Calu3 (cell line): ENCODE results near the gene DIS3L2. TPM values are rescaled to one million over a fixed set of nuclear protein-coding genes. Genes with fewer than 3 reads are reported as not detected.
A peak's percentile ranks its signal among the peaks of the same experiment; 100 is the strongest.
"Not testable (repeated sequence)": the region's sequence is repeated elsewhere in the genome, so short reads cannot be mapped to it uniquely, and the experiment has no call there.

Experiments used
- BruUV-seq: library from RNA; stranded (reverse); fragments of 400-500 nt; replicated peaks from 2 replicates; lab custom pipeline; 2021; lab: Mats Ljungman, UMichigan
- CTCF ChIA-PET: fragments of 300-600 bp; sonication (Branson Sonifier 250); formaldehyde crosslinking; loops from one replicate; lab custom pipeline; 2022; ENCODE audit warnings: antibody characterized with exemption; lab: Charles Lee
- DNase-seq: peaks from one replicate; pipeline ENCODE4 v3.0.0; 2022
- H3K27ac Mint-ChIP-seq: one replicate; pipeline ENCODE4 v1.8.0; 2022; ENCODE audit warnings: mixed read lengths; ENCODE audit not compliant: unreplicated experiment
- H3K27me3 Mint-ChIP-seq: one replicate; pipeline ENCODE4 v1.8.0; 2022; ENCODE audit warnings: mixed read lengths; ENCODE audit not compliant: unreplicated experiment
- H3K36me3 Mint-ChIP-seq: one replicate; pipeline ENCODE4 v1.8.0; 2022; ENCODE audit warnings: mild to moderate bottlenecking, moderate library complexity, mixed read lengths; ENCODE audit not compliant: insufficient read depth, unreplicated experiment
- H3K4me1 Mint-ChIP-seq: one replicate; pipeline ENCODE4 v1.8.0; 2022; ENCODE audit warnings: mild to moderate bottlenecking, low read depth, mixed read lengths; ENCODE audit not compliant: unreplicated experiment
- H3K4me3 Mint-ChIP-seq: one replicate; pipeline ENCODE4 v1.8.0; 2022; ENCODE audit warnings: mild to moderate bottlenecking, low read depth, moderate library complexity, mixed read lengths; ENCODE audit not compliant: unreplicated experiment
- H3K9me3 Mint-ChIP-seq: one replicate; pipeline ENCODE4 v1.8.0; 2022; ENCODE audit warnings: low read depth, mixed read lengths; ENCODE audit not compliant: unreplicated experiment
- CTCF ChIP-seq: fragments of 200-600 bp; IDR thresholded peaks from one replicate; pipeline ENCODE4 v1.8.0; 2022; ENCODE audit warnings: antibody characterized with exemption; ENCODE audit not compliant: unreplicated experiment
- intact Hi-C: fragments of 100-400 bp; cut with micrococcal nuclease; formaldehyde crosslinking; loops from one replicate; pipeline ENCODE4 v1.10.0; 2022; ENCODE audit not compliant: unreplicated experiment
- total RNA-seq: library from RNA; stranded (reverse); gene quantifications from 2 replicates; pipeline ENCODE4 v1.2.3, GENCODE V29; 2022

DIS3L2 gene
- total RNA-seq, 1 experiment from 2014 or later = 46.0 TPM

GRCh38 chr2:232321817-232322559 lies 360.5 kb downstream of the DIS3L2 start:
- no peaks in the 10 kb centered on the region for H3K4me1 Mint-ChIP-seq
- CTCF ChIA-PET = no interaction called here
- H3K36me3 Mint-ChIP-seq = peaks cover 5% of the 10 kb centered on the region
- no peak overlapping the region for H3K4me3 Mint-ChIP-seq
- H3K9me3 Mint-ChIP-seq = no peaks in the 10 kb centered on the region
- no peak for TF ChIP-seq CTCF
- no peaks in the 10 kb centered on the region for H3K27me3 Mint-ChIP-seq
- intact Hi-C loops = no loop called here
- no peak for DNase-seq
- H3K27ac Mint-ChIP-seq = peak overlapping the region; percentile 15
- no TSS peak for BruUV-seq

- DNase-seq = no peak
- no peak overlapping the region for H3K4me3 Mint-ChIP-seq
- H3K4me1 Mint-ChIP-seq = no peaks in the 10 kb centered on the region
- no peaks in the 10 kb centered on the region for H3K27me3 Mint-ChIP-seq
- no peaks in the 10 kb centered on the region for H3K9me3 Mint-ChIP-seq
- intact Hi-C loops = no loop called here
- H3K36me3 Mint-ChIP-seq = peaks cover 5% of the 10 kb centered on the region
- CTCF ChIA-PET = no interaction called here
- peak overlapping the region; percentile 15 for H3K27ac Mint-ChIP-seq
- no TSS peak for BruUV-seq
- no peak for TF ChIP-seq CTCF
Measured at GRCh38 chr2:232322560-232323327, 361.2 kb downstream of the DIS3L2 start.

- H3K36me3 Mint-ChIP-seq = peaks cover 5% of the 10 kb centered on the region
- no peak for TF ChIP-seq CTCF
- H3K27me3 Mint-ChIP-seq = no peaks in the 10 kb centered on the region
- intact Hi-C loops = no loop called here
- H3K4me3 Mint-ChIP-seq = no peak overlapping the region
- no peak overlapping the region for H3K27ac Mint-ChIP-seq
- BruUV-seq = no TSS peak
- H3K4me1 Mint-ChIP-seq = no peaks in the 10 kb centered on the region
- DNase-seq = no peak
- no peaks in the 10 kb centered on the region for H3K9me3 Mint-ChIP-seq
- CTCF ChIA-PET = no interaction called here
Measured at GRCh38 chr2:232323328-232323650, 361.8 kb downstream of the DIS3L2 start.

GRCh38 chr2:232323967-232324366 lies 362.5 kb downstream of the DIS3L2 start:
- CTCF ChIA-PET, H3K4me3 Mint-ChIP-seq, H3K27ac Mint-ChIP-seq, BruUV-seq, H3K4me1 Mint-ChIP-seq, H3K27me3 Mint-ChIP-seq, H3K36me3 Mint-ChIP-seq, H3K9me3 Mint-ChIP-seq, DNase-seq, intact Hi-C loops: not testable (repeated sequence)

GRCh38 chr2:232324778-232325177 lies 363.3 kb downstream of the DIS3L2 start:
- Mint-ChIP-seq H3K27me3 (no peaks in the 10 kb centered on the region), H3K9me3 (no peaks in the 10 kb centered on the region), H3K36me3 (peaks cover 5% of the 10 kb centered on the region), H3K27ac (no peak overlapping the region), H3K4me3 (no peak overlapping the region), H3K4me1 (no peaks in the 10 kb centered on the region)
- no TSS peak for BruUV-seq
- TF ChIP-seq CTCF = no peak
- DNase-seq = no peak
- CTCF ChIA-PET = no interaction called here
- intact Hi-C loops = no loop called here
